ENCODE measurements around the gene STAU1.

DNA sequence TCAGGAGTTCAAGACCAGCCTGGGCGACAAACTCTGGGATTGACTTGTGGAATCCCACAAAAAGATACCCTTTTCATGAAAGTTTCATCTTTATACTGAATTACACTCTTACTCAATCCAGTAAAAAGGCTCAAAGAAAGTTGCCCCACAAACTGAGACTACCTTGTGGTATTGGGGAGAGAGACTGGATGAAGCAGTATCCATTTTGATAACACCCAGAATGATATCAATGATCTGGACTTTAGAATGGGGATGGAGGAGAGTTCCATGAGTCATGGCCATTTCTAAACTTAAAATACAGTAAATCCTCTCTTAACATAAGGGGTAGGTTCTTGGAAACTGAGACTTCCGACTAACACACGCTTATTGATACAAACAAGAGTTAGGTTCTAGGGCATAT, 4.7 kb downstream of the STAU1 start:
- no peak for TF ChIP-seq CTCF (conservative IDR thresholded peaks at IDR 0.05 in 1 of 2, IDR thresholded peaks at IDR 0.05 in 1 of 2; ENCODE audit: low read depth in 1 of 2, low read length in 2 of 2)
- TF ChIP-seq EZH2 (IDR thresholded peaks at IDR 0.05; ENCODE audit: low read length, missing control alignments): no peak

All from fibroblast of lung (primary cell).